NCI-H146 treated with DMSO at 0.1 percent for 48 hours (cell line): ENCODE measurements around the gene GALK1.

Experiments
- DNase-seq: peaks from one replicate; lab custom pipeline; 2025; ENCODE audit not compliant: unreplicated experiment; lab: John Stamatoyannopoulos, UW

The GALK1 gene

DNA sequence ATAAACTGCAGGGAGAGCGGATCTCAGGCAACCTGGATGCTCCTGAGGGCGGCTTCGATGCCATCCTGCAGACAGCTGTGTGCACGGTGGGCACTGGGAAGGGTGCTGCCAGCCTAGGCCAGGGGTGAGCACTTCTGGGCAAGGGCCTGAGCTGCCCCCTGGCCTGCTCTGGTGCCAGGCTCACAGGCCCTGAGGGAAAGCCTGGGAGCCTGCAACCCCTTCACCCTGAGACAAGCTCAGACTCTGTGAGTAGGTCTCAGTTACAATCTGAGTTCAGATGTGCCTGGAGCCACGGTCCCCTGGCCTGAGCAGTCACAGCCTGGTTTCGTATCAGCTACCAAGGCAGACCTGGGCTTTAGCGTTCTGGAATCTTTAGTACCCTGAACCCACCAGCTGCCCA lies 35.6 kb downstream of the GALK1 start:
- no peak for DNase-seq

DNA sequence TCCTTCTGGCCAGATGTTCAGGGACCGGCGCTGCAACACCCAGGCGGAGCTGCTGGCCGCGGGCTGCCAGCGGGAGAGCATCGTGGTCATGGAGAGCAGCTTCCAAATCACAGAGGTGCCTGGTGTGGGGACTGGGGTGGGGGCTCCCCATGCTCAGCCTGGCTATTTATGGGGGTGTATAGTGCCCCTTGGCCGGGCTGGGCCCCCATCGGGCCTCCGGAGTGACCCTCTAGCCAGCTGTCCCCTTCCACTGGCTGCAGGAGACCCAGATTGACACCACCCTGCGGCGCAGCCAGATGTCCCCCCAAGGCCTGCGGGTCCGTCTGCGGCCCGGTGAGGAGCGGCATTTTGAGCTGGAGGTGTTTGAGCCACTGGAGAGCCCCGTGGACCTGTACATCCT lies 37.6 kb downstream of the GALK1 start:
- no peak for DNase-seq

DNA sequence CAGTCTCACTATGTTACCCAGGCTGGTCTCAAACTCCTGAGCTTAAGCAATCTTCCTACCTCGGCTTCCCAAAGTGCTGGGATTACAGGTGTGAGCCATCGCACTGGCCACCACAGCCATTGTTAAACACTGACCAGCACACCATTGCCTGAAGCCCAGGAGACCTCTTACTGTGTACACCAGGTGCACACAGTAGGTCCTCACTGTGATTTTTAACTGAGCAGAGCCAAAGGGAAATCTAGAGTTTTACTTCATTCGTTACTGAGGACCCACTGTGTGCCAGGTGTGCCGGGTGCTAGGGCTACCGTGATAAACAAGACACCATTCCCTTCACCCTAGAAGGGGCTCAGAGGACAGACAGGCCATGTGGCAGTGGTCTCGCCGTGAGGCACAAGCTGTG lies 39.5 kb downstream of the GALK1 start:
- no peak for DNase-seq

DNA sequence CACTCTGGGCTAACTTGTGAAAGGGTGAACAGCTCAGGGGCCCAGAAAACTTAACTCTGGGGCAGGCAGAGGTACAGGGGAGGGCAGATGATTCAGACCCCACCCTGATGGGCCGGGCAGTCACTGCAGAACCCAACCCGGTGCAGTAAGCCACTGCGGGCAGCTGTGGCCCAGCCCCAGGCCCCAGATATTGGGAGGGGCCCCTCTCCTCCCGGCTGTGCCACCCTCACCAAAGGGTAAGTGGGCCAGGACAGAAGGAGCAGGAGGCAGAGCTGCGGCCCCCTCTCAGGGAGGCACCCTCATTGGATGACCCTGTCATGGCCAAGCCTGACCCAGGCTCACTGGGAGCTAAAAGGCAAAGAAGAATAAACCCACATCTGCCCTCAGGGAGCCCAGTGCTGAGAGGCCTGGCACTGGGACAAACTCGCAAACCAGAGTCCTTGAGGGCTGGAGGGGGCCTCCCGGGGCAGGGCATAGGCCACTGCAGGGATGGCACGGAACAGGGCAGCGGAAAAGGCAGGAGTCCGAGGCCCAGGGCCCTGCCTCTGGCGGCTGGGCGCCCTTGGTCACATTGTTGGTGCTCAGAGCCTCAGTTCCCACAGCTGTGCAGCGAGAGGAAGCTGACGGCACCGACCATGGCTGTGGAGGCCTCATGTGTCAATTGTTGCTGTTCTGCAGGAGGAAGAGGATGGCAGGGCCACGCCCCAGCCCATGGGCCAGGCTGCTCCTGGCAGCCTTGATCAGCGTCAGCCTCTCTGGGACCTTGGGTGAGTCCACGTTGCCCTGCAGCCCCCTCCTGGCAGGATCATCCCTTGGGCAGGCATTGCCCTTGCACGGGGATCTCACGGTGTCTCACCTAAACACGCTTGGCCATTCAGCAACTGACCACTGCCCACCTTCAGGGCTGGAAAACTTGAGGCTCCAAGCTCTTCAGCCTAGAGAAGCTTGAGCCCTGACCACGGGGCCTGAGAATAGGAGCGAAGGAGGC lies 40.7 kb downstream of the GALK1 start:
- no peak for DNase-seq

DNA sequence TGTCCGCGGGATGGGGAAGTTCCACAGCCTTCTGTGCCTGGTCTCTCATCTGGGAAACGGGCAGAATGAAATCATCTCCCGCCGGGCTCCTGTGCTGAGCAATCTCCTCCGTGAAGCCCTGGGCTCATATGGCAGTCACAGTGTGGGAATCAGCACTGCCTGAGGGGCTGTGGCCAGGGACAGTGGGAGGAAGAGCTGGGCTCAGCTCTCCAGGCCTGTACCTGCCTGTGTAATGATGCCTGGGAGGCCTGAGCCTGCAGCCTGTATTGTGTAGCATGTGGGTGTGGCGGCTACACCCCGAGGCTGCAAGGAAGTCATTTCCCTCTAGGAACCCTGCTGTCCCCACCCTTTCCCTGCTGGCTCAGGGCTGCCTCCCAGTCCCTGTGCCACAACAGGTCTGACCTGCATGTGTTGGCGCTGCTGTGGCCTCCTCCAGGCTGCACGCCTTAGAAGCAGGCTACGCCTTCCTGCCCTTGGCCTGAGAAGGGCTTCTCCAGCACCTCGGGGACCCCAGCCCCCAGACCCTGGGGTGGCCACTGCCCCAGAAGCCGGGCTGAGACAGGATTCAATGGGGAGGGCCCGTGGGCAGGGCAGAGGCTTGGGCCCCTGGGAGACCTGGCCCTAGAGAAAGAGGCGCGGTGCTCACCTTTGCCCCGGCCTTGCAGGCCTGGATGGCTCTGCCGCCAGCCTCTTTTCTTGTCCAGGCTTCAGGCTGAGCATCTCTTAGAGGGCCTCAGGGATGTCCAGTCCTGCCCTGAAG lies 41.6 kb downstream of the GALK1 start:
- peak; percentile 6 for DNase-seq

DNA sequence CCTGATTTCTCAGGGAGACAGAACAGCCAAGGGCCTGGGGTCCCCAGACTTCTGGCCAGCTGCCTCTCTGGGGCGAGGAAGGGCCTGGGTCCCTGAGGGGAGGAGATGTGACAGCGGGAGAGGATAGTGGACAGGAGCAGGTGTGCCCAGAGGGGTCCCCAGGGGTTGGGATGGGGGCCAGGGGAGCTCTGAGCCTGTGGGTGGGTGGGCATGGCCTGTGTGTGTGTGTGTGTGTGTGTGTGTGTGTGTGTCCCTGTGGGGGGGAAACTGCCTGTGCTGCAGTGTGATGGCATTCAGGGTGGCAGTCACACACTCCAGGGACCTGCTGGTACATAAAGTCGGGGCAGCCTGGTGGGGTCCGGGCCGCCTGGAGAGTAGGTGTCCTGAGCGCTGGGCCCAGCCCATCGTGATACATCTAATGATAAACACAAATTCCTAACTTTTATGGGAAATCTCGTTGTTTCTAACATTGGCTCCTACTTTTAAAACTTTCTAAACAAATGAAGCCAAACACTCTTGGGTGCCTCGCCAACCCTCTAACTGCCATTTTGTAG lies 42.4 kb downstream of the GALK1 start:
- DNase-seq: no peak

DNA sequence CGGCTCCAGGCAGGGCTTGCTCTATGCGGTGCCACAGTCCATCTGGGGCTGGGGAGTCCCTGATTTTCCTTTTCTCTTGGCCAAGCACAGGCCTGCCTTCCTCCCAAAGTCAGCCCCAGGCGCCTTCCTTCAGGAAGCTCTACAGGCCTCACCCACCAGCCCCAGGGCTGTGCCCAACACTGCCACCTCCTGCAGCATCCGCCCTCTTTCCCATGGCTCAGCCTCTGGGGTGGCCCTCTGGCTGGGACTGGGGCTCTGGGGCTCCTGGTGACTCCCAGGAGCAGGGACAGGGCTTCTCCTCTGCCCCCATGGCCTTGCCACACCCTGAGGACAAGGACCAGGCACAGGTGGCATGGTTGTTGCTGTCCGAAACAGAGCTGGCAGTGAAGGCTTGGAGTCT lies 42.9 kb downstream of the GALK1 start:
- DNase-seq: no peak

DNA sequence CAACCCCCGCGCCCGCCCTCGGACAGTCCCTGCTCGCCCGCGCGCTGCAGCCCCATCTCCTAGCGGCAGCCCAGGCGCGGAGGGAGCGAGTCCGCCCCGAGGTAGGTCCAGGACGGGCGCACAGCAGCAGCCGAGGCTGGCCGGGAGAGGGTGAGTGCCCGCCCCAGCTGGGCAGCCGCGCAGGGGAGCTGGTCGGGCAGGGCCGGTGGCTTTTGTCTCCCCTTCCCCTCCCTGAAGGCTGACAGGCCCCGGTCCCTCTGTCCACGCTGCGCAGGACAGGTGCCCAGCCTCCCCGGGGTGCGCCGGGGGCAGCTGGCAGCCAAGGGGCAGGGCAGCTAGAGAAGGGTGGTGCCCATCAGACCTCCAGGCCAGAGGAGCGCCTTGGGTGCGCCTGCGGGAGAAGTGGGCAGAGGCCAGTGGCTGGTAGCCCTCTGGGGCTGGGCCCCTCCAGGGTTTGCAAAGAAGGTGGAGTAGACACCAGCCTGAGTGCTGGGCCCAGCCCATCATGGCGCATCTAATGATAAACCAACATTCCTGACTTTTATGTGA lies 43.5 kb downstream of the GALK1 start:
- no peak for DNase-seq

DNA sequence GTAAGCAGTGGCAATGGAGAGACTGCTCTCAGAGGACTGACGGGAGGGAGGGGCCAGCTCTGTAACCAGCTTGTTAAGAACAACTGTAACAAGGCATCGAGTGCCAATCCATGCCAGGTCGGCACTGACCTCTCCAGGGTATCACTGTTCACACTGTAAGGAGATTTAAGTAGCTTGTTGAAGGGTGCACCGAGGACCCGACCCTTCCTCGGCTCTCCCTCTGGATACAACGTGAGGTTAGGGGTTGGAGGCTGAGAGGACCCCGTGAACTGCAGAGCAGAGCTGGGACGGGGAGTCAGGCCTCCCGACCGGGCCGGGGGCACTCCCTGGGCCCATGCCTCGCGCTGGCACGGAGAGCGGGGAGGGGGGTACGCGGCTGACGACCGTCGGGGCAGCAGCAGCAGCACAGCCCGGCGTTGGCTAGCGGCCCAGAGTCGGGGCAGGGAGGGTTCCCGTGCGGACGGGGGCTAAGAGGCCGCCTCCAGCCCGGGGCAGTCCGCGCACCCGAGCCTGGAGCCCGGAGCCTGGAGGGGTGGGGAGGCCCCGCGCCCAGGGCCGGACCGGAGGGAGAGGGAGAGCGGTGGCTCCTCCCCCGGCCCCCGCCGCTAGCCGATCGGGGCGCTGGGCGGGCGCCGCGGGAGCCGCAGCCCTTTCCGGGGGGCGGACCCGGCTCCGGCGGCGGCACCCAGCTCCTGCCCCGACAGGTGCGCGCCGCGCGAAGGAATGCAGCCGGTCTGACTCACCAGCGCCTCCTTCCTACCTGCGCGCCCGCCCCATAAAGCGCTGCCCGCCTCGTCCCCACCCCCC lies 44.1 kb downstream of the GALK1 start, which contains the start of gene ITGB4:
TSS of gene ITGB4 (plus strand) at position 804 of the 807 bp plus-strand sequence. CDS start 3,245 bp downstream, outside the sequence.
- peak; percentile 44 for DNase-seq

DNA sequence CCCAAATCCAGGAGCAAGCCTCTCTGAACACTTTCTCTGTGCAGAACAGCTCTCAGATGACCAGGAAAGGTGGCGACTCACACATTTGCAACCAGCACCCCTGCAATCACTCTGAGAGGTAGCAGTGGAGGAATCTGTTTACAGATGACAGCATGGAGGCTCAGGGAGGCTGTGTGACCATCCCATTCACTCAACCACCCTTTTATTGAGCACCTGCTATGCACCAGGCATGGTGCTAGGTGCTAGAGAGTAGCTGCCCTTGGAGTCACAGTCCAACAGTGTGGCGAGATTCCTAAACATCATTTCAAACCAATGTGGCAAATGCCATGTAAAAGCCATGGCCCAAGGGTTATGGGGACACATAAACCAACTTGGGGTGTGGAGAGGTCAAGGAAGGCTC lies 45.3 kb downstream of the GALK1 start:
- DNase-seq: no peak

DNA sequence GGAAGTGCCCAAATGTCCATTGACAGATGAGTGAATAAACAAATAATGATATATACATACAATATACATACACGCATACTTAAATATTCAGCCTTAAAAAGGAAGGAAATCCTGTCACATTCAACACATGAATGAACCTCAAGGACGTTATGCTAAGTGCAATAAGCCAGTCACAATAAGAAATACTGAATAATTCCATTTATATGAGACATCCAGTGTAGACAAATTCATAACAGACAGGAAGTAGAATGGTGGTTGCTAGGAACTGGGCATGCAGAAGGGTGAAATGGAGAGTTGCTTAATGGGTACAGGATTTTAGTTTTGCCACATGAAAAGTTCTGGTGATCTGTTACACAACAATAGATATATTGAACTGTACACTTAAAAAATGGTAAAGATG lies 52.5 kb downstream of the GALK1 start:
- DNase-seq: no peak
